CD4-positive, alpha-beta T cell treated with Interleukin-2 at 100 ng/mL for 4 hours (primary cell): ENCODE measurements around the gene TBRG4.

Experiments used
- DNase-seq: peaks from one replicate; pipeline ENCODE4 v3.0.0-alpha.2; 2020; ENCODE audit warnings: low spot score

Gene TBRG4

DNA sequence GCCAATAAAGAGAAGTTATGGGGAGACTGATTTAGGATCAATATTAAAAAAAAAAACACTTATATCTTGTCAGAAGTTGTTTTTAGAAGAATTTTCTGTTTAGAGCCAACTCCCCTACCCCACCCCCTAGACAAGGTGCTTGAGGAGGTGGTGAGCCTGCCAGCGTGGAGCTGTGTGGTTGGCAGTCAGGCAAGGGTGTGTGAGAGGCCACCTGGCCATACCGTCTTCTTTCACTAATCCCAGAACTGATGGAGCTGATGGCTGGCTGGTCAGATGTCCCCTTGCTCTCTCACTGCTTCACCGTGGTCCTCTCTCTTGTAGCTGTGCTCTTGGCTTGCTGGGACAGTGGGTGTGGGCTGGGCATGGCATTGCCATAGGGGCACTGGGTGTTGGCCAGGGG is 57.1 kb downstream of the TBRG4 start:
- DNase-seq = no peak

DNA sequence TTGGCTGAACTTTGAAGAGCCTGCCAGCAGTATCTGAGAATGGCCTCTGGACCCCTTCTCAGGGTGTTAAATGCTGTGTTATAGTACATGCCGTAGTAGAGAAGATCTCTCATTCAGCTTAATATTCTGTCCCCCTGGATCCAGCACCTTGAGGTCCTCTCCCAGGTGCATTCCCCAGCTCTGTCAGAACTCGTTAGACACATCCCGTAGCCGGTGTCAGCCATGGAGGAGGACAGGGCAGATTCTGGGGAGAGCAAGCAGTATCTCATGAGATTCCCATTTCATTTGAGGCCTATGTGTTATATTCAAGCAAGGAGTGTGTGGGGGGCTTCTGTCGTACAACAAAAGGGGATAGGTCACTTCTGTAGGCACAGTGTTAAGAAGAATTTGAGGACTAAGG is 57.6 kb downstream of the TBRG4 start:
- no peak for DNase-seq

- no peak for DNase-seq
Measured at GRCh38 chr7:45053401-45053800, 58.1 kb downstream of the TBRG4 start.

DNA sequence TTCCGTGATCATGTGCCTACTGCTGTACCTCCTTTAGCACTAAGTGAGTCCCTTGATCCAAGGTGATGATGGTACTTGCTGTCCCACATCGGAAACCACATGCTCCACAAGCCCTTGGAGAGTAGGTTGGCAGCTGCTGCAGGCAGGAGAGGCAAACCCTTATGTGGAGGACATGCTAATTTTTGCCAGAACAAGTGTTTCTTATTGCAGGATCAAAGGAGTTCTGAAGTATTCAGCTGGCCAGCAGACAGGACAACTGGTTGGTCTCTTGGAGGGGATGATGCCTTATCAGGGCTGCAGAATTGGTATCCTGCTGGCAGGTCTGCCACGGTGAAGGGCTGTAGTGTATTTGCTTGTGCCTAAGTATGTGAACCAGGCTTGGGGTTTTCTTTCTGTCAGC is 59.5 kb downstream of the TBRG4 start:
- DNase-seq = no peak

- no peak for DNase-seq
Measured at GRCh38 chr7:45050198-45050597, 61.3 kb downstream of the TBRG4 start.
